ENCODE measurements around the gene HELB. TPM values are rescaled to one million over a fixed set of nuclear protein-coding genes. Genes with fewer than 3 reads are reported as not detected.
A peak's percentile ranks its signal among the peaks of the same experiment; 100 is the strongest.

The HELB gene
- total RNA-seq (10 to 100 TPM; 64.9 to 69.0 TPM), polyA plus RNA-seq (10 to 100 TPM; 20.2 to 34.1 TPM)

GRCh38 chr12:66301944-66302826 lies at the start of gene HELB:
Gene HELB, plus strand, starts transcription at chr12:66302493. Its CDS starts 111 bp downstream, at chr12:66302604.
- Mint-ChIP-seq H3K36me3 (peaks cover 22 to 43% of the 10 kb centered on the region in 2 donors), H3K27ac (peak within 1 kb of the TSS; percentile 96 to 99 (median 98)), H3K9me3 (peaks cover 0 to 2% (median 0%) of the 10 kb centered on the region in 8 donors), H3K4me3 (peak within 1 kb of the TSS; percentile 87 to 100 (median 98)), H3K27me3 (no peaks in the 10 kb centered on the region), H3K4me1 (peaks cover 30 to 62% (median 36%) of the 10 kb centered on the region in 4 donors)
- peak within 1 kb of the TSS; percentile 66 to 95 for H3K4me3 ChIP-seq (ENCODE audit: low read length in 2 of 2)
- intact Hi-C loops (cut with micrococcal nuclease) = loop anchor here (1.0 to 10.0 kb wide), 5 partner anchors 14 to 1897 kb away; partner anchors contain the start of genes TMBIM4 and XPOT
- ChIA-PET POLR2A (ENCODE audit: partially characterized antibody) (interaction anchor here (0.5 to 4.7 kb wide), 22 partner anchors 9 to 1971 kb away, joined by 3 to 144 read pairs (median 6); partner anchors contain the start of genes CAND1, LEMD3, LLPH and TMBIM4), CTCF (ENCODE audit: partially characterized antibody) (interaction anchor here (0.6 to 5.7 kb wide), 12 partner anchors 9 to 1363 kb away, joined by 3 to 54 read pairs (median 4); no protein-coding TSS in a partner anchor)
- H3K4me1 ChIP-seq (ENCODE audit: insufficient read depth, low read length) = peaks cover 45% of the 10 kb centered on the region
- peak; percentile 86 to 94 (median 87) for DNase-seq
- H3K9me3 ChIP-seq (ENCODE audit: control insufficient read depth in 1 of 2, low read length in 2 of 2) = no peaks in the 10 kb centered on the region
- H3K36me3 ChIP-seq (ENCODE audit: insufficient read depth, low read length) = peaks cover 18% of the 10 kb centered on the region
- no peaks in the 10 kb centered on the region for H3K27me3 ChIP-seq (ENCODE audit: insufficient read depth, low read length)
- H3K27ac ChIP-seq (ENCODE audit: low read depth, low read length) = peak within 1 kb of the TSS; percentile 94

GRCh38 chr12:66252771-66253170 lies 49.5 kb upstream of the HELB start:
- Mint-ChIP-seq H3K9me3 (peaks cover 0 to 2% (median 0%) of the 10 kb centered on the region in 8 donors), H3K4me1 (no peaks in the 10 kb centered on the region), H3K27ac (no peak overlapping the region), H3K27me3 (peaks cover 1 to 4% of the 10 kb centered on the region in 2 donors), H3K4me3 (no peak overlapping the region), H3K36me3 (no peaks in the 10 kb centered on the region)
- no peaks in the 10 kb centered on the region for H3K9me3 ChIP-seq (ENCODE audit: control insufficient read depth in 1 of 2, low read length in 2 of 2)
- no peaks in the 10 kb centered on the region for H3K27me3 ChIP-seq (ENCODE audit: insufficient read depth, low read length)
- H3K4me3 ChIP-seq (ENCODE audit: low read length in 2 of 2) = no peak overlapping the region
- ChIA-PET CTCF (ENCODE audit: partially characterized antibody) (interaction anchor here (1.2 kb wide), 1 partner anchor 14 kb away, joined by 3 read pairs; no protein-coding TSS in a partner anchor), POLR2A (ENCODE audit: partially characterized antibody) (no interaction called here)
- no peak overlapping the region for H3K27ac ChIP-seq (ENCODE audit: low read depth, low read length)
- DNase-seq = no peak
- H3K4me1 ChIP-seq (ENCODE audit: insufficient read depth, low read length) = no peaks in the 10 kb centered on the region
- no peaks in the 10 kb centered on the region for H3K36me3 ChIP-seq (ENCODE audit: insufficient read depth, low read length)
- intact Hi-C loops (cut with micrococcal nuclease) = no loop called here

- Histone ChIP-seq H3K36me3 (ENCODE audit: insufficient read depth, low read length) (no peaks in the 10 kb centered on the region), H3K27ac (ENCODE audit: low read depth, low read length) (no peak overlapping the region), H3K4me1 (ENCODE audit: insufficient read depth, low read length) (no peaks in the 10 kb centered on the region), H3K4me3 (ENCODE audit: low read length in 2 of 2) (no peak overlapping the region), H3K27me3 (ENCODE audit: insufficient read depth, low read length) (no peaks in the 10 kb centered on the region), H3K9me3 (ENCODE audit: control insufficient read depth in 1 of 2, low read length in 2 of 2) (no peaks in the 10 kb centered on the region)
- Mint-ChIP-seq H3K4me3 (no peak overlapping the region), H3K27me3 (peaks cover 1 to 4% of the 10 kb centered on the region in 2 donors), H3K36me3 (no peaks in the 10 kb centered on the region), H3K9me3 (no peaks in the 10 kb centered on the region), H3K27ac (no peak overlapping the region), H3K4me1 (no peaks in the 10 kb centered on the region)
- ChIA-PET CTCF (ENCODE audit: partially characterized antibody) (no interaction called here), POLR2A (ENCODE audit: partially characterized antibody) (no interaction called here)
- intact Hi-C loops (cut with micrococcal nuclease) = no loop called here
- DNase-seq = no peak
These were observed 46.6 kb upstream of the HELB start for GRCh38 chr12:66255737-66256136.

- Histone ChIP-seq H3K27ac (ENCODE audit: low read depth, low read length) (no peak overlapping the region), H3K27me3 (ENCODE audit: insufficient read depth, low read length) (no peaks in the 10 kb centered on the region), H3K9me3 (ENCODE audit: control insufficient read depth in 1 of 2, low read length in 2 of 2) (no peaks in the 10 kb centered on the region), H3K4me1 (ENCODE audit: insufficient read depth, low read length) (no peaks in the 10 kb centered on the region), H3K4me3 (ENCODE audit: low read length in 2 of 2) (no peak overlapping the region), H3K36me3 (ENCODE audit: insufficient read depth, low read length) (no peaks in the 10 kb centered on the region)
- Mint-ChIP-seq H3K4me3 (no peak overlapping the region), H3K9me3 (no peaks in the 10 kb centered on the region), H3K4me1 (no peaks in the 10 kb centered on the region), H3K27ac (no peak overlapping the region), H3K36me3 (no peaks in the 10 kb centered on the region), H3K27me3 (peaks cover 0 to 1% of the 10 kb centered on the region in 2 donors)
- no peak for DNase-seq
- POLR2A ChIA-PET (ENCODE audit: partially characterized antibody) = no interaction called here
- CTCF ChIA-PET (ENCODE audit: partially characterized antibody) = no interaction called here
- intact Hi-C loops (cut with micrococcal nuclease) = no loop called here
These were observed 44.3 kb upstream of the HELB start for GRCh38 chr12:66258011-66258410.

GRCh38 chr12:66262737-66263136 lies 39.6 kb upstream of the HELB start:
- no peaks in the 10 kb centered on the region for H3K27me3 ChIP-seq (ENCODE audit: insufficient read depth, low read length)
- H3K9me3 Mint-ChIP-seq = no peaks in the 10 kb centered on the region
- no peaks in the 10 kb centered on the region for H3K36me3 Mint-ChIP-seq
- no peak overlapping the region for H3K27ac ChIP-seq (ENCODE audit: low read depth, low read length)
- H3K36me3 ChIP-seq (ENCODE audit: insufficient read depth, low read length) = no peaks in the 10 kb centered on the region
- H3K27ac Mint-ChIP-seq = no peak overlapping the region
- ChIA-PET POLR2A (ENCODE audit: partially characterized antibody) (no interaction called here), CTCF (ENCODE audit: partially characterized antibody) (no interaction called here)
- H3K4me3 ChIP-seq (ENCODE audit: low read length in 2 of 2) = no peak overlapping the region
- no peaks in the 10 kb centered on the region for H3K4me1 ChIP-seq (ENCODE audit: insufficient read depth, low read length)
- H3K9me3 ChIP-seq (ENCODE audit: control insufficient read depth in 1 of 2, low read length in 2 of 2) = no peaks in the 10 kb centered on the region
- peaks cover 0 to 9% of the 10 kb centered on the region in 2 donors for H3K27me3 Mint-ChIP-seq
- H3K4me3 Mint-ChIP-seq = no peak overlapping the region
- intact Hi-C loops (cut with micrococcal nuclease) = no loop called here
- H3K4me1 Mint-ChIP-seq = no peaks in the 10 kb centered on the region
- no peak for DNase-seq

- H3K27me3 Mint-ChIP-seq = peaks cover 0 to 9% of the 10 kb centered on the region in 2 donors
- H3K9me3 Mint-ChIP-seq = no peaks in the 10 kb centered on the region
- no peaks in the 10 kb centered on the region for H3K36me3 Mint-ChIP-seq
- H3K27ac Mint-ChIP-seq = no peak overlapping the region
- ChIA-PET POLR2A (ENCODE audit: partially characterized antibody) (no interaction called here), CTCF (ENCODE audit: partially characterized antibody) (interaction anchor here (0.6 to 16.8 kb wide), 7 partner anchors 10 to 425 kb away, joined by 3 to 445 read pairs (median 34); partner anchors contain the start of gene HELB)
- no peak overlapping the region for H3K27ac ChIP-seq (ENCODE audit: low read depth, low read length)
- H3K4me3 Mint-ChIP-seq = no peak overlapping the region
- H3K4me1 Mint-ChIP-seq = peaks cover 1 to 10% (median 4%) of the 10 kb centered on the region in 4 donors
- no peak for DNase-seq
- no peaks in the 10 kb centered on the region for H3K36me3 ChIP-seq (ENCODE audit: insufficient read depth, low read length)
- intact Hi-C loops (cut with micrococcal nuclease) = no loop called here
- no peaks in the 10 kb centered on the region for H3K27me3 ChIP-seq (ENCODE audit: insufficient read depth, low read length)
- H3K4me1 ChIP-seq (ENCODE audit: insufficient read depth, low read length) = peaks cover 13% of the 10 kb centered on the region
- no peaks in the 10 kb centered on the region for H3K9me3 ChIP-seq (ENCODE audit: control insufficient read depth in 1 of 2, low read length in 2 of 2)
- H3K4me3 ChIP-seq (ENCODE audit: low read length in 2 of 2) = no peak overlapping the region
These were observed 33.7 kb upstream of the HELB start for GRCh38 chr12:66268562-66268961.

- peaks cover 13% of the 10 kb centered on the region for H3K4me1 ChIP-seq (ENCODE audit: insufficient read depth, low read length)
- ChIA-PET CTCF (ENCODE audit: partially characterized antibody) (interaction anchor here (0.7 to 16.8 kb wide), 28 partner anchors 10 to 591 kb away, joined by 3 to 445 read pairs (median 5); partner anchors contain the start of gene HELB), POLR2A (ENCODE audit: partially characterized antibody) (interaction anchor here (0.6 to 2.0 kb wide), 7 partner anchors 9 to 140 kb away, joined by 3 to 8 read pairs (median 5); partner anchors contain the start of gene HELB)
- H3K27me3 ChIP-seq (ENCODE audit: insufficient read depth, low read length) = no peaks in the 10 kb centered on the region
- Mint-ChIP-seq H3K9me3 (no peaks in the 10 kb centered on the region), H3K27me3 (peaks cover 0 to 4% of the 10 kb centered on the region in 2 donors), H3K4me1 (peaks cover 1 to 10% (median 4%) of the 10 kb centered on the region in 4 donors), H3K36me3 (no peaks in the 10 kb centered on the region), H3K27ac (no peak overlapping the region), H3K4me3 (no peak overlapping the region)
- H3K4me3 ChIP-seq (ENCODE audit: low read length in 2 of 2) = no peak overlapping the region
- no peaks in the 10 kb centered on the region for H3K36me3 ChIP-seq (ENCODE audit: insufficient read depth, low read length)
- DNase-seq = no peak
- H3K27ac ChIP-seq (ENCODE audit: low read depth, low read length) = no peak overlapping the region
- H3K9me3 ChIP-seq (ENCODE audit: control insufficient read depth in 1 of 2, low read length in 2 of 2) = no peaks in the 10 kb centered on the region
- intact Hi-C loops (cut with micrococcal nuclease) = loop anchor here (1.0 kb wide), 2 partner anchors 140 to 425 kb away; no protein-coding TSS in a partner anchor
These were observed 33.2 kb upstream of the HELB start for GRCh38 chr12:66269142-66269541.

Measured in CD4-positive, alpha-beta memory T cell (primary cell).